Skeletal muscle satellite cell (primary cell): ENCODE data around the gene RBFOX2.
A peak's percentile ranks its signal among the peaks of the same experiment; 100 is the strongest.

Source experiments
- H3K27me3 ChIP-seq: 2 replicates; pipeline ENCODE4 v1.7.0; 2013; ENCODE audit warnings: low read length; ENCODE audit not compliant: control insufficient read depth, insufficient read depth
- H3K36me3 ChIP-seq: 2 replicates; pipeline ENCODE4 v1.7.0; 2013; ENCODE audit warnings: mild to moderate bottlenecking, control low read depth, low read length; ENCODE audit not compliant: insufficient read depth
- H3K4me1 ChIP-seq: 2 replicates; pipeline ENCODE4 v1.7.0; 2013; ENCODE audit warnings: low read length; ENCODE audit not compliant: control insufficient read depth, insufficient read depth
- H3K4me2 ChIP-seq: 2 replicates; pipeline ENCODE4 v1.7.0; 2013; ENCODE audit warnings: mild to moderate bottlenecking, low read length
- H3K4me3 ChIP-seq: 2 replicates; pipeline ENCODE4 v1.7.0; 2013; ENCODE audit warnings: low read length
- H3K9ac ChIP-seq: 2 replicates; pipeline ENCODE4 v1.7.0; 2013; ENCODE audit warnings: mild to moderate bottlenecking, low read depth, low read length, moderate library complexity
- H3K9me3 ChIP-seq: replicated peaks from 2 replicates; pipeline ENCODE4 v1.7.0; 2013; ENCODE audit warnings: mild to moderate bottlenecking, control low read depth, low read length

RBFOX2 gene

GRCh38 chr22:35734517-35734827 is 294.2 kb downstream of the RBFOX2 start:
- no peak overlapping the region for H3K9ac ChIP-seq
- peaks cover 29% of the 10 kb centered on the region for H3K36me3 ChIP-seq
- no peak overlapping the region for H3K4me3 ChIP-seq
- no peaks in the 10 kb centered on the region for H3K9me3 ChIP-seq
- peaks cover 3% of the 10 kb centered on the region for H3K27me3 ChIP-seq
- H3K4me2 ChIP-seq: no peak overlapping the region
- no peaks in the 10 kb centered on the region for H3K4me1 ChIP-seq

- no peak overlapping the region for H3K9ac ChIP-seq
- H3K36me3 ChIP-seq: peaks cover 24% of the 10 kb centered on the region
- peaks cover 3% of the 10 kb centered on the region for H3K27me3 ChIP-seq
- H3K9me3 ChIP-seq: no peaks in the 10 kb centered on the region
- no peaks in the 10 kb centered on the region for H3K4me1 ChIP-seq
- H3K4me2 ChIP-seq: no peak overlapping the region
- no peak overlapping the region for H3K4me3 ChIP-seq
Observed at GRCh38 chr22:35733791-35734516, 294.7 kb downstream of the RBFOX2 start.

- H3K36me3 ChIP-seq: peaks cover 15% of the 10 kb centered on the region
- no peak overlapping the region for H3K4me2 ChIP-seq
- H3K9me3 ChIP-seq: no peaks in the 10 kb centered on the region
- no peak overlapping the region for H3K9ac ChIP-seq
- peaks cover 3% of the 10 kb centered on the region for H3K27me3 ChIP-seq
- H3K4me3 ChIP-seq: no peak overlapping the region
- H3K4me1 ChIP-seq: no peaks in the 10 kb centered on the region
Observed at GRCh38 chr22:35733036-35733435, 295.6 kb downstream of the RBFOX2 start.

- H3K36me3 ChIP-seq: peaks cover 14% of the 10 kb centered on the region
- no peaks in the 10 kb centered on the region for H3K9me3 ChIP-seq
- no peak overlapping the region for H3K9ac ChIP-seq
- no peak overlapping the region for H3K4me3 ChIP-seq
- peaks cover 3% of the 10 kb centered on the region for H3K27me3 ChIP-seq
- H3K4me2 ChIP-seq: no peak overlapping the region
- H3K4me1 ChIP-seq: peaks cover 9% of the 10 kb centered on the region
Observed at GRCh38 chr22:35732116-35732515, 296.5 kb downstream of the RBFOX2 start.

- Histone ChIP-seq H3K4me3 (no peak overlapping the region), H3K27me3 (peaks cover 3% of the 10 kb centered on the region), H3K36me3 (peaks cover 7% of the 10 kb centered on the region), H3K9me3 (no peaks in the 10 kb centered on the region), H3K4me2 (no peak overlapping the region), H3K9ac (no peak overlapping the region), H3K4me1 (peaks cover 13% of the 10 kb centered on the region)
Observed at GRCh38 chr22:35731321-35731720, 297.3 kb downstream of the RBFOX2 start.

- Histone ChIP-seq H3K9ac (no peak overlapping the region), H3K4me2 (no peak overlapping the region), H3K9me3 (no peaks in the 10 kb centered on the region), H3K27me3 (peaks cover 3% of the 10 kb centered on the region), H3K36me3 (no peaks in the 10 kb centered on the region), H3K4me1 (peaks cover 13% of the 10 kb centered on the region), H3K4me3 (no peak overlapping the region)
Observed at GRCh38 chr22:35729309-35729698, 299.3 kb downstream of the RBFOX2 start.

- no peak overlapping the region for H3K4me2 ChIP-seq
- peaks cover 3% of the 10 kb centered on the region for H3K27me3 ChIP-seq
- no peaks in the 10 kb centered on the region for H3K9me3 ChIP-seq
- no peaks in the 10 kb centered on the region for H3K36me3 ChIP-seq
- H3K9ac ChIP-seq: no peak overlapping the region
- peaks cover 13% of the 10 kb centered on the region for H3K4me1 ChIP-seq
- H3K4me3 ChIP-seq: no peak overlapping the region
Observed at GRCh38 chr22:35728639-35729308, 299.9 kb downstream of the RBFOX2 start.

- peaks cover 3% of the 10 kb centered on the region for H3K27me3 ChIP-seq
- no peaks in the 10 kb centered on the region for H3K36me3 ChIP-seq
- H3K4me1 ChIP-seq: peaks cover 13% of the 10 kb centered on the region
- H3K4me3 ChIP-seq: peak overlapping the region; percentile 33
- no peak overlapping the region for H3K9ac ChIP-seq
- no peaks in the 10 kb centered on the region for H3K9me3 ChIP-seq
- peak overlapping the region; percentile 73 for H3K4me2 ChIP-seq
Observed at GRCh38 chr22:35727436-35727835, 301.2 kb downstream of the RBFOX2 start.

GRCh38 chr22:35726933-35727332 is 301.7 kb downstream of the RBFOX2 start:
- H3K9ac ChIP-seq: no peak overlapping the region
- H3K27me3 ChIP-seq: peaks cover 3% of the 10 kb centered on the region
- H3K4me2 ChIP-seq: peak overlapping the region; percentile 73
- peak overlapping the region; percentile 33 for H3K4me3 ChIP-seq
- H3K36me3 ChIP-seq: no peaks in the 10 kb centered on the region
- H3K4me1 ChIP-seq: peaks cover 13% of the 10 kb centered on the region
- no peaks in the 10 kb centered on the region for H3K9me3 ChIP-seq

GRCh38 chr22:35726398-35726797 is 302.2 kb downstream of the RBFOX2 start:
- H3K9me3 ChIP-seq: no peaks in the 10 kb centered on the region
- no peak overlapping the region for H3K4me2 ChIP-seq
- H3K9ac ChIP-seq: no peak overlapping the region
- H3K36me3 ChIP-seq: no peaks in the 10 kb centered on the region
- H3K27me3 ChIP-seq: peaks cover 3% of the 10 kb centered on the region
- H3K4me1 ChIP-seq: peaks cover 13% of the 10 kb centered on the region
- no peak overlapping the region for H3K4me3 ChIP-seq

- Histone ChIP-seq H3K4me1 (peaks cover 13% of the 10 kb centered on the region), H3K9me3 (no peaks in the 10 kb centered on the region), H3K36me3 (no peaks in the 10 kb centered on the region), H3K9ac (no peak overlapping the region), H3K4me2 (no peak overlapping the region), H3K27me3 (no peaks in the 10 kb centered on the region), H3K4me3 (no peak overlapping the region)
Observed at GRCh38 chr22:35725521-35725920, 303.1 kb downstream of the RBFOX2 start.

- H3K9me3 ChIP-seq: no peaks in the 10 kb centered on the region
- peaks cover 3% of the 10 kb centered on the region for H3K4me1 ChIP-seq
- no peak overlapping the region for H3K4me3 ChIP-seq
- no peak overlapping the region for H3K9ac ChIP-seq
- no peaks in the 10 kb centered on the region for H3K36me3 ChIP-seq
- H3K4me2 ChIP-seq: no peak overlapping the region
- peaks cover 4% of the 10 kb centered on the region for H3K27me3 ChIP-seq
Observed at GRCh38 chr22:35721960-35722359, 306.7 kb downstream of the RBFOX2 start.
